Measurements from ENCODE around the gene C1QTNF9. TPM values are rescaled to one million over a fixed set of nuclear protein-coding genes. Genes with fewer than 3 reads are reported as not detected.

C1QTNF9 gene
- total and polyA plus RNA-seq, 2 of the 4 experiments (the other 2 are of a cell fraction), result 0.18 to 0.21 TPM

DNA sequence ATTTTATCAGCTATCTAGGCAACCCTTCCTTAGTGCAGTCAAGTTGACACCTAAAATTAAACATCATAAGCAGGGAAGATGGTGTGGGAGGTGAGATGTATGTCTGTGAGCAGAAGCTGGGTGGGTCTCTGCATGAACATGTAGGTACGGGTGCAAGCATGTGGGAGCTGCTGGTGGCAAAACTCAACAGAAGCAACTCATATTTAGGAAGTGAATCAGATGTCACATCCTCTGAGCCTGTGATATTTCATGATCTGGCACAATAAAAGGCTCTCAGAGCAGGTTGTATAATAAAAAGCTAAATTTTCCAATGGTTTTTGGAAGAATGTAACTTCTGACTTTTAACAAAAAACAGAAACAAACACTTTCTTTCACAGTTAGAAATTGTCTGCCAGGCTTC is 44.4 kb downstream of the C1QTNF9 start:
- peaks cover 4% of the 10 kb centered on the region; the same call in 1 of the 2 replicates for H3K9me3 ChIP-seq (ENCODE audit: control insufficient read depth, insufficient read depth, low read length)
- peaks cover 10% of the 10 kb centered on the region for H3K9me1 ChIP-seq (ENCODE audit: insufficient read depth, low read length)
- H2BK15ac ChIP-seq (ENCODE audit: low read depth, low read length), result no peak overlapping the region
- H3K4me1 ChIP-seq (ENCODE audit: control insufficient read depth, insufficient read depth, low read length), result no peaks in the 10 kb centered on the region
- no peak overlapping the region for H3K14ac ChIP-seq (replicated peaks; ENCODE audit: low read depth, low read length)
- H3K18ac ChIP-seq (ENCODE audit: low read depth, low read length), result no peak overlapping the region
- no peak overlapping the region for H3K23ac ChIP-seq (ENCODE audit: low read depth, low read length)
- H4K5ac ChIP-seq (ENCODE audit: low read depth, low read length), result no peak overlapping the region
- H2BK120ac ChIP-seq (ENCODE audit: low read depth, low read length), result no peak overlapping the region
- POLR2A ChIA-PET (ENCODE audit: unreplicated experiment), result no interaction called here
- H3K4me3 ChIP-seq (ENCODE audit: insufficient read depth, low read depth, low read length), result no peak overlapping the region
- CTCF ChIA-PET, result no interaction called here
- H3K79me1 ChIP-seq (ENCODE audit: low read depth in 1 of 2, low read length in 2 of 2), result no peaks in the 10 kb centered on the region
- no peak overlapping the region for H3K9ac ChIP-seq (ENCODE audit: low read depth, low read length)
- no peak overlapping the region for H4K8ac ChIP-seq (ENCODE audit: low read depth in 2 of 2, low read length in 2 of 2)
- no peak overlapping the region for H3K56ac ChIP-seq (ENCODE audit: extremely low read depth, insufficient read depth, low read length)
- H3K27ac ChIP-seq (ENCODE audit: insufficient read depth, low read length), result no peak overlapping the region
- no peak overlapping the region for H4K91ac ChIP-seq (ENCODE audit: insufficient read depth, low read depth, low read length)
- in situ Hi-C loops (cut with MboI; ENCODE audit: low sequenced_read_pairs), result no loop called here
- H2BK5ac ChIP-seq (ENCODE audit: low read depth, low read length, poor library complexity, severe bottlenecking), result no peak overlapping the region
- no peak overlapping the region for H3K4me2 ChIP-seq (ENCODE audit: low read depth, low read length)
- ATAC-seq (ENCODE audit: low read depth), result no peak
- no TSS peak for BruUV-seq (replicated peaks)
- no peak overlapping the region for H3K4ac ChIP-seq (ENCODE audit: low read depth, low read length)
- H3K27me3 ChIP-seq (ENCODE audit: control insufficient read depth, insufficient read depth, low read length), result peaks cover 5% of the 10 kb centered on the region; the same call in 1 of the 2 replicates
- dilution Hi-C loops (cut with HindIII; ENCODE audit: low sequenced_read_pairs, unreplicated experiment), result no loop called here
- intact Hi-C loops (cut with micrococcal nuclease), result no loop called here
- DNase-seq, result no peak
- no peak overlapping the region for H2AK9ac ChIP-seq (replicated peaks; ENCODE audit: low read depth, low read length, poor library complexity)
- H4K20me1 ChIP-seq (ENCODE audit: insufficient read depth, low read length), result no peaks in the 10 kb centered on the region
- no peak overlapping the region for H2AK5ac ChIP-seq (ENCODE audit: low read depth, low read length)
- no peaks in the 10 kb centered on the region for H3K36me3 ChIP-seq (ENCODE audit: control insufficient read depth, insufficient read depth, low read length)
- no peak overlapping the region for H2BK20ac ChIP-seq (ENCODE audit: low read depth, low read length)
- TF ChIP-seq MAFK (IDR thresholded peaks at IDR 0.05; ENCODE audit: low read depth, low read length) (no peak), RFX5 (IDR thresholded peaks at IDR 0.05; ENCODE audit: low read depth, low read length) (no peak), CEBPB (IDR thresholded peaks at IDR 0.05; ENCODE audit: low read depth, low read length) (no peak), SMC3 (IDR thresholded peaks at IDR 0.05; ENCODE audit: low read depth, low read length) (no peak), BHLHE40 (IDR thresholded peaks at IDR 0.05; ENCODE audit: low read depth, low read length) (no peak), CHD1 (IDR thresholded peaks at IDR 0.05; ENCODE audit: low read depth, low read length) (no peak), RAD21 (IDR thresholded peaks at IDR 0.05; ENCODE audit: low read length) (no peak), MAZ (IDR thresholded peaks at IDR 0.05; ENCODE audit: borderline replicate concordance, low read depth, low read length) (no peak), RCOR1 (IDR thresholded peaks at IDR 0.05; ENCODE audit: insufficient replicate concordance, low read length) (no peak), MXI1 (IDR thresholded peaks at IDR 0.05; ENCODE audit: borderline replicate concordance, low read depth, low read length) (no peak), POLR2A (IDR thresholded peaks at IDR 0.05; ENCODE audit: low read depth, low read length) (no peak)
- TF ChIP-seq, protein P1, sequence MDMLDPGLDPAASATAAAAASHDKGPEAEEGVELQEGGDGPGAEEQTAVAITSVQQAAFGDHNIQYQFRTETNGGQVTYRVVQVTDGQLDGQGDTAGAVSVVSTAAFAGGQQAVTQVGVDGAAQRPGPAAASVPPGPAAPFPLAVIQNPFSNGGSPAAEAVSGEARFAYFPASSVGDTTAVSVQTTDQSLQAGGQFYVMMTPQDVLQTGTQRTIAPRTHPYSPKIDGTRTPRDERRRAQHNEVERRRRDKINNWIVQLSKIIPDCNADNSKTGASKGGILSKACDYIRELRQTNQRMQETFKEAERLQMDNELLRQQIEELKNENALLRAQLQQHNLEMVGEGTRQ (IDR thresholded peaks at IDR 0.05; ENCODE audit: low read depth, low read length), result no peak
- TF ChIP-seq, protein P2, sequence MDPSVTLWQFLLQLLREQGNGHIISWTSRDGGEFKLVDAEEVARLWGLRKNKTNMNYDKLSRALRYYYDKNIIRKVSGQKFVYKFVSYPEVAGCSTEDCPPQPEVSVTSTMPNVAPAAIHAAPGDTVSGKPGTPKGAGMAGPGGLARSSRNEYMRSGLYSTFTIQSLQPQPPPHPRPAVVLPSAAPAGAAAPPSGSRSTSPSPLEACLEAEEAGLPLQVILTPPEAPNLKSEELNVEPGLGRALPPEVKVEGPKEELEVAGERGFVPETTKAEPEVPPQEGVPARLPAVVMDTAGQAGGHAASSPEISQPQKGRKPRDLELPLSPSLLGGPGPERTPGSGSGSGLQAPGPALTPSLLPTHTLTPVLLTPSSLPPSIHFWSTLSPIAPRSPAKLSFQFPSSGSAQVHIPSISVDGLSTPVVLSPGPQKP (IDR thresholded peaks at IDR 0.05; ENCODE audit: borderline replicate concordance, low read depth, low read length), result no peak
- H2AFZ ChIP-seq (replicated peaks; ENCODE audit: low read length, poor library complexity), result no peak overlapping the region
- 83% methylated on average over 1 of the region's 1 CpG; no CpG with 5 or more reads in 1 of the 2 experiments for WGBS, 2 experiments (ENCODE audit: extremely low coverage in 2 of 2, insufficient read length in 1 of 2)

Measured in IMR-90 (cell line).